GM10847 (cell line): ENCODE measurements around the gene C18orf32.

ENCODE experiments used
- POLR2A ChIP-seq: IDR thresholded peaks from 2 replicates; pipeline ENCODE4 v1.6.1; 2011; ENCODE audit not compliant: insufficient read length; ENCODE audit errors: extremely low read depth

Gene C18orf32

DNA sequence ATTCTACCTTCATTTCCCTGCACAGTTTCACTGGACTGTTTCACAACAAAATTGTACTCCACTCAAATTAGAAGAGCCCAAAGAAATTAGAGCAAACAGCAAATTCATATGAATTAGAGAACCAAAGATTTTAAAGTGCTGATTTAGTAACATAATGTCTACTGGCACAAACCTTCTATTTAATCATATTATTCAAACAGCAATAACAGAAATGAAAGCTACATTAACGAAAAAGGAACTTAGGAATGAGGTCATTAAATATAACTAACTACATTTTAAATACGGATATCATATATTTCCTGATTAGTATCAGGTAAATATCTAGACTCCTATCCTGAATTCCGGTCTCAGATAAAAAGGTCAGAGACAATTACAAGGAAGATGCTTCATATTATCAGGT is 5.1 kb downstream of the C18orf32 start:
- no peak for TF ChIP-seq POLR2A

- TF ChIP-seq POLR2A: no peak
Measured at GRCh38 chr18:49481317-49481716, 5.7 kb downstream of the C18orf32 start.

DNA sequence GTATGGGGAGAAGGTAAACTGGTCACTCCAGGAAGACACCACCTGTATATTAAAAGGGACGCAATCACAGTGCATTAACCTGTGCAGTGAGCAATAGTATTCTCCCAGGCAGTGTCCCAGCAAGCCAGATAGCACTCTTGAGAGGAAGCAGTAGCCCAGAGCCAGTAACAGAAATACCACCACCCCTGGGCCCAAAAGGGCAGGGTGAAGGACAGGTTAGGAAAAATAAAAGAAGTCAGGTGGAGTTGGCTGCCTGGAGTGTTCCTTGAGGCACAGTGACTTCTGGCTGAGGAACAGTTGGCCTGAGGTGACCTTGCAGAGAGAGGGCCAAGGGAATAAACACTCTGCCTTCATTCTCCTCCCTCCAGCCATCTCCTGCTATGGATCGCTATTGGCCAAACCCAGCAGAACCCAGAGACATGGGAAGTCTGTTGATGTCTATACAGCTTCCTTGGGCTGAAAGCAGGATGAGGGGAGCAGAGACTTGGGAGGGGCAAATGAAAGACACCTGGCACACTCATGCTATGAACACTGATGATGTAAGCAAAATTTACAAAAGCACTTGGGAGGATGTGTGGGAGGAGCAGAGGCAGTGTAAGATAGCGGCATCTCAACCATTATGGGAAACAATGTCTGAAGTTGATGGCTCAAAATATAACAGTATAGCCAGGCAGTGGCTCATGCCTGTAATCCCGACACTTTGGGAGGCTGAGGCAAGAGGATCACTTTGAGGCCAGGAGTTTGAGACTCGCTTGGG is 7.5 kb downstream of the C18orf32 start:
- no peak for TF ChIP-seq POLR2A

DNA sequence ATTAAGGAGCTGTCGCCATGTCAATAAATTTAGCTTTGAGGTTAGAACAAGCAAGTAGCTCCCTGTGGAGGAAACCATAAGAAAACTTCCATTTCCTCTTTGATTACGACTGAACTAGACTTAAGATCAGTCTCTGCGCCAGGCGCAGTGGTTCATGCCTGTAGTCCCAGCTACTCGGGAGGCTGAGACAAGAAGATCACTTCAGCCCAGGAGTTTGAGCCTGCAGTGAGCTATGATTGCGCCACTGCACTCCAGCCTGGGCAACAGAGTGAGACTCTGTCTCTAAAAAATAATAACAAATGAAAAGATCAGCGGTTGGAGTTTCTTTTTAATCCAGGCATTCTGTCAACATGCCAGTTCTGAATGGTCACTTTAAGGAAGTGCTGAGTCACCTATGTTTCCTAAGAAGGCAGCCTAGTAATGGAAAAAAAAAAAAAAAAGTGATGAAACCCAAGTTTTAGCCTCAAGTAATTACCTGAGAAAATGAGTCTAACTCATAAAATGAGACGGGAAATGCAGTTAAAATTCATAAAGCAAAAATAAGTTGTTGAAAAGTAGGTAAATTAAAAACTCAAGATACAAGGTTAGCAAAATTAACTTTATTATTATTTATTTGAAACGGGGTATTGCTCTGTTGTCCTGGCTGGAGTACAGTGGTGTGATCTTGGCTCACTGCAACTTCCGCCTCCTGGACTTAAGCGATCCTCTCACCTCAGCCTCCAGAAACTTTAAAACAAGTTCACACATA is 10.2 kb downstream of the C18orf32 start:
- no peak for TF ChIP-seq POLR2A

GRCh38 chr18:49473721-49474120 is 13.3 kb downstream of the C18orf32 start:
- no peak for TF ChIP-seq POLR2A

GRCh38 chr18:49472459-49472858 is 14.6 kb downstream of the C18orf32 start:
- no peak for TF ChIP-seq POLR2A

GRCh38 chr18:49471532-49471931 is 15.5 kb downstream of the C18orf32 start:
- TF ChIP-seq POLR2A: no peak

DNA sequence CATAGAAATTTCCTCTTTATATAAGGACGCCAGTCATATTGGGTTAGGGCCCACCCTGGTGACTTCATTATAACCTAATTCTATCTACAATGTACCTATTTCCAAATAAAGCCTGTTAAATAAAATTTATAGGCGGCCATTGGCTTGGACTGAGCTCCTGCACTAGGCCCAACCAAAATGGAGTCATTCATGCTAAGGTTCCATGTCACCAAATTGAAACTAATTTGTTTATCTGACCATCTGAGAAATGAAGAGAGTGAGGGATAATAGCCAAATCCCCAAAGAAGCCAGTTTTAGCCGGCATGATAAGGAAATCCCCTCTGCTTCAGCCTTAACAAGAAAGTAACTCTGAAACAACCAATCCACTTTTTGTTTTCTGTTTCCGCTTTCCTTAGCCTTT is 19.4 kb downstream of the C18orf32 start:
- no peak for TF ChIP-seq POLR2A

GRCh38 chr18:49467019-49467563 is 19.9 kb downstream of the C18orf32 start:
- no peak for TF ChIP-seq POLR2A

DNA sequence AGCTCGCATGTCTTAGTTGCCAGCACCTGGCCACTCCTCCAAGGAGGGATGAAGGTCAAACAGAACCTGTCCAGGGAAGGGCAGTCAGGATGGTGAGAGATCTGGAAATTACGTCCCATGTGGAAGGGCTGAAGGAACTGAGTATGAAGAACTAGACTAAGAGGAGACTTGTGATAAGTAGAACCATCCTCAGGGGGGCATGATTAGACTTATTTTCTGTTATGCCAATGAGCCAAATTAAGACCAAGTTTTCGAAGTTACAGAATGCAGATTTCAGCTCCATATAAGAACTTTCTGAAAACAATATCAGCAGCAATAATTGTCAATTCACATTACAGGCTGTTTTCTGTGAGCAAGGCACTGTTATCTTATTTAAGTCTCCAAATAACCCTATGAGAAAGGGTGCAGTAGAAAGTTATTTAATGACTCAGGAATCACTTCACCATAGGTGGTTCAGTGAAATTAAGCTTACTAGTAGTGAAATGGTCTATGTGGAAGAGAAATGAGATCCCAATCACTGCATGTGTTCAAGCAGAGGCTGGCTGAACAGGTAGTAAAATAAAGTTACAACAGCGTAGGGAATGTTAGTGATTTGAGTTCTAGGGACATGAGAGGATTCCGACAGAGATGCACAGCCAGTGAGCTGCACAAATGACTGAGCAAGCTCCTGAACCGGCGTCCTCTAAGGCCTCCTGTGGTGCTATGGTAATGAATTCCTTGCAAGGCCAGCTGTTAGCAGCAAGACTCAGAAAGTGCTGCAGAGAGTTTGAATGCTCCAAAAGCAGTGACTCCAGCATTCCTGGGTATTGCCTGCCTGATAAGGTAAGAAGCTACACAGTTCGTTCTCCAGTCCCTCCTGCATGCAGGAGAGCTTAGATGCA is 22.1 kb downstream of the C18orf32 start:
- TF ChIP-seq POLR2A: no peak

DNA sequence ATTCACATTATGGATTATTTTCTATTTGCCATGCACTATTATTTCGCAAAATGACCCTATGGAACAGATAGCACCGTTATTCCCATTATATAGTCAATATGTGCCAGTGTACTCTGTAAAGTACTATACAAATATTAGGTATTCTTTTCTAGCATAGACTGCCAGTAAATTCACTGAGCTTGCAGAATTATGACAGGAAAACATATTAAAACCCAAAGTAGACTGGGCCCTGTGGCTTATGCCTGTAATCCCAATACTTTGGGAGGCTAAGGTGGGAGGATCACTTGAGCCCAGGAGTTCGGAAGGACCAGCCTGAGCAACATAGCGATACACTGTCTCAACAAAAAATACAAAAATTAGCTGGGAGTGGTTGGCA is 25.4 kb downstream of the C18orf32 start:
- TF ChIP-seq POLR2A: no peak

DNA sequence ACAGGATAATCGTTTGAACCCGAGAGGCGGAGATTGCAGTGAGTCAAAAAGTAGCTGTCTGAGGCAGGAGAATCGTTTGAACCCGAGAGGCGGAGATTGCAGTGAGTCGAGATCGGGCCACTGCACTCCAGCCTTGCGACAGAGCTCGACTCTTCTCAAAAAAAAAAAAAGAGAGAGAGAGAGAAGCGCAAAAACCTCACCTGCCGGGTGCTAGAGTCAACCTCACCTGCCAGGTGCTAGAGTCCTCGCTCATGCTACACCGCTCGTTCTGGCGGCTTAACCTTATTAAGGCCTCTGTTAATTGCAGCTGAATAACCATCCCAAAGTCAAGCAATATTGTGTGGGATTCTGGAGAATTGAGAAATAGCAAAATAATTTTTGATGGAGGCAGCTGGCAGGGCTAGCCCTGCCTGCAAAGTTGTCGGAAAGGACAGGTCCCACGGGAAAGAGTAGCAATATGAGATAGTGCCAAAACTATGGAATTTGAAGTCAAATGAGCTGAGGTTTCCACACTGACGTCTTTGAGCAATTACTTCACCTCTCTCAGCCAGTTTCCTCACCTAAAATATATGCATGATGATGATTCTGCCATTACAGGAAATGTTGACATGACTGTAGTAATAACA is 25.9 kb downstream of the C18orf32 start:
- TF ChIP-seq POLR2A: no peak

DNA sequence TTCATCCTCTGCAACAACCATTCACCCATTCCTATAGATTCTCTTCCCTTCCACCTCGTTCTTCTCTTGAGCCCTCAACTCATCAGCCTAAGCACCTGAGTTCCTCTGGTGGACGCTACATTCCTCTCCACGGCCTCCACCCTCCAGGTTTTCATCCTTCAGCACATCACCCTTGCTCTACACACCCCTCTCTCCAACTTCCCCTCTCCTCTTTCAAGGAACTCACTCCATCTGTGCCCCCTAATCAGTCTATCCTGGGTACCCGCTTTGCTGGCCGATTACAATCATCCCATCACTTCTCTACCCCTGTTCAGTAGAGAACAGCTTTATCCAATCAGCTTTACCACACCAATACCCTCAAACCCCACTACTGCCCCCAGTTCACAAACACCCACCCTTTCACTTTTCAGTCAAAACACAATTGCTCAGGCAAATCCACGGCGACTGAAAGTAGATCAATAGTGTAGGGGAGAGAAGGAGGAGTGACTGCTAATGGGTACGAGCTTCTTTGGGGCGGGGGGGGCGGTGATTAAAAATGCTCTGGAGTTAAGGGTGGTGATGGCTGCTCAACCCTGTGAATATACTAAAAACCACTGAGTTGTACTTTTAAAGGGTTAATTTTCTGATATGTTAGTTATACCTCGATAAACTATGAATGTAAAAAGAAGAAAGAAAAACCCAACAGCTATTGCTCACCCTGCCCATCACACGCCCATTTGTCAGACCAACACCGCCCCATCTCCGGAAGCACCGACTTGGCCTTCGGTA is 27.4 kb downstream of the C18orf32 start:
- no peak for TF ChIP-seq POLR2A

- no peak for TF ChIP-seq POLR2A
Measured at GRCh38 chr18:49457616-49458015, 29.4 kb downstream of the C18orf32 start.
